Type B pancreatic cell (in vitro differentiated cells): ENCODE results near the gene MIR17HG. TPM values are rescaled to one million over a fixed set of nuclear protein-coding genes. Genes with fewer than 3 reads are reported as not detected.

Experiments
- DNase-seq: peaks from one replicate; pipeline ENCODE4 v3.0.0; 2021; ENCODE audit warnings: mixed read lengths; ENCODE audit not compliant: unreplicated experiment; ENCODE audit errors: extremely low spot score
- H3K27ac Mint-ChIP-seq: 2 replicates; pipeline ENCODE4 v1.8.0; 2021; ENCODE audit warnings: mild to moderate bottlenecking, mixed read lengths
- H3K27me3 Mint-ChIP-seq: 2 replicates; pipeline ENCODE4 v1.8.0; 2021; ENCODE audit warnings: mixed read lengths
- H3K36me3 Mint-ChIP-seq: 2 replicates; pipeline ENCODE4 v1.8.0; 2021; ENCODE audit warnings: mixed read lengths
- H3K4me1 Mint-ChIP-seq: one replicate; pipeline ENCODE4 v1.8.0; 2021; ENCODE audit warnings: mixed read lengths; ENCODE audit not compliant: unreplicated experiment
- H3K4me3 Mint-ChIP-seq: 2 replicates; pipeline ENCODE4 v1.8.0; 2021; ENCODE audit warnings: mild to moderate bottlenecking, mixed read lengths
- H3K9me3 Mint-ChIP-seq: 2 replicates; pipeline ENCODE4 v1.8.0; 2021; ENCODE audit warnings: mixed read lengths
- CTCF ChIP-seq: fragments of 200-600 bp; sonication (generic); conservative IDR thresholded peaks from 2 replicates; pipeline ENCODE4 v1.5.0; 2021; ENCODE audit warnings: antibody characterized with exemption, mild to moderate bottlenecking
- total RNA-seq: library from RNA; stranded (reverse); gene quantifications from 2 replicates; pipeline ENCODE4 v1.2.1, GENCODE V29; 2021; ENCODE audit warnings: low replicate concordance

Gene MIR17HG
- total RNA-seq, 1 donor from 2014 or later = 21.8 TPM

GRCh38 chr13:91383836-91384235, 36.3 kb downstream of the MIR17HG start:
- Mint-ChIP-seq H3K27ac (no peak overlapping the region), H3K36me3 (no peaks in the 10 kb centered on the region), H3K9me3 (no peaks in the 10 kb centered on the region), H3K4me1 (no peaks in the 10 kb centered on the region), H3K4me3 (no peak overlapping the region), H3K27me3 (peaks cover 12% of the 10 kb centered on the region)
- DNase-seq = no peak
- no peak for TF ChIP-seq CTCF

GRCh38 chr13:91384896-91385295, 37.4 kb downstream of the MIR17HG start:
- Mint-ChIP-seq H3K9me3 (no peaks in the 10 kb centered on the region), H3K4me3 (no peak overlapping the region), H3K4me1 (no peaks in the 10 kb centered on the region), H3K36me3 (no peaks in the 10 kb centered on the region), H3K27ac (no peak overlapping the region), H3K27me3 (peaks cover 13% of the 10 kb centered on the region)
- TF ChIP-seq CTCF = no peak
- no peak for DNase-seq

- Mint-ChIP-seq H3K36me3 (no peaks in the 10 kb centered on the region), H3K4me1 (no peaks in the 10 kb centered on the region), H3K27me3 (peaks cover 28% of the 10 kb centered on the region), H3K9me3 (no peaks in the 10 kb centered on the region), H3K27ac (no peak overlapping the region), H3K4me3 (no peak overlapping the region)
- no peak for DNase-seq
- no peak for TF ChIP-seq CTCF
These were observed 41.7 kb downstream of the MIR17HG start for GRCh38 chr13:91389186-91389585.

GRCh38 chr13:91397595-91397994, 50.1 kb downstream of the MIR17HG start:
- DNase-seq = no peak
- peak overlapping the region; percentile 88 for H3K4me3 Mint-ChIP-seq
- H3K9me3 Mint-ChIP-seq = no peaks in the 10 kb centered on the region
- peaks cover 8% of the 10 kb centered on the region for H3K4me1 Mint-ChIP-seq
- no peak overlapping the region for H3K27ac Mint-ChIP-seq
- no peaks in the 10 kb centered on the region for H3K36me3 Mint-ChIP-seq
- peaks cover 77% of the 10 kb centered on the region for H3K27me3 Mint-ChIP-seq
- no peak for TF ChIP-seq CTCF

- peak within 1 kb of the TSS; percentile 88 for H3K4me3 Mint-ChIP-seq
- H3K36me3 Mint-ChIP-seq = no peaks in the 10 kb centered on the region
- peaks cover 86% of the 10 kb centered on the region for H3K27me3 Mint-ChIP-seq
- peak; percentile 83 for DNase-seq
- no peaks in the 10 kb centered on the region for H3K9me3 Mint-ChIP-seq
- peaks cover 8% of the 10 kb centered on the region for H3K4me1 Mint-ChIP-seq
- peak; percentile 14 for TF ChIP-seq CTCF
- peak within 1 kb of the TSS; percentile 48 for H3K27ac Mint-ChIP-seq
These were observed 51.1 kb downstream of the MIR17HG start, which contains the start of gene GPC5 for GRCh38 chr13:91398413-91399188. Gene GPC5, plus strand, starts transcription at chr13:91398621.
